Measurements from ENCODE around the gene C20orf144. TPM values are rescaled to one million over a fixed set of nuclear protein-coding genes. Genes with fewer than 3 reads are reported as not detected.
A peak's percentile ranks its signal among the peaks of the same experiment; 100 is the strongest.
"Not testable (repeated sequence)": the region's sequence is repeated elsewhere in the genome, so short reads cannot be mapped to it uniquely, and the experiment has no call there.

Gene C20orf144
- total RNA-seq, result 1 to 10 TPM in 5 of 8 experiments, under 1 TPM in 3; 0.79 to 3.2 (median 1.3) TPM

DNA sequence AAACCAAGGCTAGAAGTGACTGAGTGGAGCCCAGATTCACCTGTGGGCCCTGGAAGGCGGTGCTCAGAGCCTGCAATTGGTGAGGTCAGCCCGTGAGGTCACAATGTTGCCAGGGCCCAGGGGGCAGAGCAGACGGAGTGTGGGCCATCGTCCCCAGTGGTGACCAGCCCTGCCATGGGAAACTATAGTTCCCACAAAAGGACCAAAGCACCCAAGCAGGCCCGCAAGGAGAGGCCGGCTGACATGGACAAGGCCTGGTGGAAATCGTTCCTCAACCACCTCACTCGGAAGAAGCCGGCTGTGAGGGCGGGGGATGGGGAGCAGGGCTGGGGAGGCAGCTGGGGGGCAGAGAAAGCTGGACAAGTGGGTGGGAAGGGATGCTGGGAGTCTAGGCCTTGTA is at the start of gene C20orf144:
C20orf144 (plus strand) TSS at position 156 of the 400 bp plus-strand sequence; CDS start at position 175, 19 bp downstream.
- in situ Hi-C loops (cut with MboI; ENCODE audit: low pct_unique_long_range_greater_than_20kb in 2 of 9, low sequenced_read_pairs in 9 of 9, unreplicated experiment in 9 of 9), result no loop called here
- H3K27ac ChIP-seq, result peak within 1 kb of the TSS; percentile 86 to 92
- peak within 1 kb of the TSS; percentile 55 to 88 (median 79) for H3K4me3 ChIP-seq
- 94 to 100% methylated on average over 1 to 2 of the region's 10 CpGs; no CpG with 5 or more reads in 8 of the 10 experiments for WGBS, 10 experiments
- peaks cover 14 to 27% of the 10 kb centered on the region in 2 donors for H3K4me1 ChIP-seq (replicated peaks in 1 of 2)
- ATAC-seq (replicated peaks in 6 of 8), result no peak

DNA sequence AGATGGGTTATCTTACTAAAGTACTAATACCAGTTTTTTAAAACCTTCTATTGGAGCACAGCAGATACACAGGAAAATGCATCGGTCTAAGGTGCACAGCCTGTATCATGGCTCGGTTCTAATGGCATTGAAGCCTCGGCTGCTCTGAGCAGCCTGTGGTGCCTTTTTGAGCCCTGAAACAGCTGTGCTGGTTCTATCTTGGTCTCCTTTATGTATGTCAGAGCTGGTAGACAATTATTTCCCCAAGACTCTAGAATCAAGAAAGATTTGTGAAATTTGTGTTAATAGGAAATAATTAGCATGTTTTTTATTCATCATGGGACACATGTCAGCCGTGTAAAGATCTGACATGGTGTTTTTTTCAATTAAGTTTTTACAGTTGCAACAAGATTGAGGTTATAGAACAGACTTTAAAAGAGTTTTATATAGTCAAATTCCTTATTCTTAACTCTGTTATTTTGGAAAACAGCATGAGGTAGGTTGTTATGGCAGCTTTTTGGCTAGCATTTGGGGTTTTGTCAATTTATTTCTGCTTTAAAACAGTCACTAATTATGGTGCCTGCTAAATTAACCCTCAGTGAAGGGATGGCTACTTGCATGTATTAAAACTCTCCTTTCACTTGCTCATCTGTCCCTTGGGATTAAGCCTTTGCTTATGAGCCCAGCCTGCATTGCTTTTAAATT is 40.3 kb upstream of the C20orf144 start:
- in situ Hi-C loops (cut with MboI; ENCODE audit: low pct_unique_long_range_greater_than_20kb in 2 of 9, low sequenced_read_pairs in 9 of 9, unreplicated experiment in 9 of 9), result no loop called here
- no peak for ATAC-seq (replicated peaks in 6 of 8)
- Histone ChIP-seq H3K27ac (no peak overlapping the region), H3K4me3 (no peak overlapping the region), H3K4me1 (replicated peaks in 1 of 2) (no peaks in the 10 kb centered on the region)
- WGBS, 10 experiments, result 85 to 100% (median 89%) methylated on average over 1 to 4 of the region's 4 CpGs; no CpG with 5 or more reads in 2 of the 10 experiments

DNA sequence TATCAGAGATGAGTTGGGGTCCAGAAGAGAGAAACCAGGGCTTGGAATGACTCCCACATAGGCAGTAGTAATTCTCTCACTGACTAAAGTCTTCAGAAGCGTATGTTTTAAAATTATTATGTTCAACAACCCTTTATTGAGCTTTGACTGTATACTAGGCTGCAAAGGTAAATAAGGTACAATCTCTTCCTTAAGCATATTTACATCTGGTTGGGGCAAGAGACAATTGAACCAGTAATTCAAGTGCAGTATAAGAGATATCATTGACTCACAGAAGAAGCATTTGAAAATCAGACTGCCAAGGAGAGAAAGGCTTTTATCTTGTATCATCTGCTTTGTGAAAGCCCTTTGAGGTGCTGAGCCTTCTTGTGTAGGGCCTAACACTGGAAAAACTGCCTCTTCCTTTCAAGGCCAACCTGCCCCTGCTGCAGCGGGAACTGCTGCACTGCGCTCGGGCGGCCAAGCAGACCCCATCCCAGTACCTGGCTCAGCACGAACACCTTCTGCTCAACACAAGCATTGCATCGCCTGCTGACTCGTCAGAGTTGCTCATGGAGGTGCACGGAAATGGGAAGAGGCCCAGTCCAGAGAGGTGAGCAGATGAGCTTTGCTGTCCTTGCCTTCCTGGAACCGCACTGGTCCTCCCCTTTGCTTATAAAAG is 39.3 kb upstream of the C20orf144 start:
- Histone ChIP-seq H3K27ac (no peak overlapping the region), H3K4me1 (replicated peaks in 1 of 2) (no peaks in the 10 kb centered on the region), H3K4me3 (no peak overlapping the region)
- ATAC-seq (replicated peaks in 6 of 8), result no peak
- in situ Hi-C loops (cut with MboI; ENCODE audit: low pct_unique_long_range_greater_than_20kb in 2 of 9, low sequenced_read_pairs in 9 of 9, unreplicated experiment in 9 of 9), result no loop called here
- 80 to 100% (median 95%) methylated on average over 1 to 10 of the region's 10 CpGs; no CpG with 5 or more reads in 3 of the 10 experiments for WGBS, 10 experiments

DNA sequence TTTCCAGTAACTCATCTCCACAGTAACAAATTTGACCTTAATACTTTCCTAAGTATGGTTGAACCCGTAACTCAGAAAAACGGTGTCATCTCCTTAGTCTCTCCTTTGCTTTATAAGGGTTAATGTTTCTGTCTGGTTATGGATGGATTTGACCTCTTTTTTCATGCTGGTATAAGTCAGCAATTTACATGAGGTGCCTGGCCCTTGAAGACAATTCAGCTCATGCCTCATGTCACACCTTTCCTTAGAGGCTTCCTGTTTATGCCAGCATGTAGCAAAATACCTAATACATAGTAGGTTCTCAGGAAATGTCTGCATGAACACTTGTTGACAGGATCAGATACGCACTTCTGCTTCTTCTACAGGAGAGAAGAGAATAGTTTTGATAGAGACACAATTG is 37.7 kb upstream of the C20orf144 start:
- H3K4me3 ChIP-seq, result no peak overlapping the region
- no peak overlapping the region for H3K27ac ChIP-seq
- in situ Hi-C loops (cut with MboI; ENCODE audit: low pct_unique_long_range_greater_than_20kb in 2 of 9, low sequenced_read_pairs in 9 of 9, unreplicated experiment in 9 of 9), result no loop called here
- no peak for ATAC-seq (replicated peaks in 6 of 8)
- no peaks in the 10 kb centered on the region for H3K4me1 ChIP-seq (replicated peaks in 1 of 2)
- WGBS, 10 experiments, result 80 to 100% (median 90%) methylated on average over 2 to 3 of the region's 3 CpGs; no CpG with 5 or more reads in 1 of the 10 experiments

DNA sequence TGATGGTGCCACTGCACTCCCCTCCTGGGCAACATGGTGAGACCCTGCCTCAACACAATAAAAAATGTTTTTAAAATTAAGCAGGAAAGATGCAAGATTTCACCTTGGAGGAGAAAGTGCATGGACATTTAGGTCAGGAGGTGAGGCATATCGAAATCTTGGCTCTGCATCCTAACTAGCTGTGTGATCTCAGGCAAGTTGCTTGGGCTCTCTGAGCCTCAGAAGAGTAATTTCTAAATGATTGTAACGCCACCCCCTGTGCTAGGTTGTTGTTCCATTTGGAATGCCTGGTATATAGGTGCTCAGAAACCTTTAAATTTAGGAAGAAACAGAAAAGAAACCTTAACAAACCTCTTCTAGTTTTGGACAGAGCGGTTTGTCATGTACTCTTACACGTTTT is 35.9 kb upstream of the C20orf144 start:
- no peak for ATAC-seq (replicated peaks in 6 of 8)
- Histone ChIP-seq H3K27ac (no peak overlapping the region), H3K4me1 (replicated peaks in 1 of 2) (no peaks in the 10 kb centered on the region), H3K4me3 (no peak overlapping the region)
- WGBS, 10 experiments, result 83 to 100% (median 94%) methylated on average over 1 to 4 of the region's 4 CpGs; no CpG with 5 or more reads in 2 of the 10 experiments
- in situ Hi-C loops (cut with MboI; ENCODE audit: low pct_unique_long_range_greater_than_20kb in 2 of 9, low sequenced_read_pairs in 9 of 9, unreplicated experiment in 9 of 9), result no loop called here

DNA sequence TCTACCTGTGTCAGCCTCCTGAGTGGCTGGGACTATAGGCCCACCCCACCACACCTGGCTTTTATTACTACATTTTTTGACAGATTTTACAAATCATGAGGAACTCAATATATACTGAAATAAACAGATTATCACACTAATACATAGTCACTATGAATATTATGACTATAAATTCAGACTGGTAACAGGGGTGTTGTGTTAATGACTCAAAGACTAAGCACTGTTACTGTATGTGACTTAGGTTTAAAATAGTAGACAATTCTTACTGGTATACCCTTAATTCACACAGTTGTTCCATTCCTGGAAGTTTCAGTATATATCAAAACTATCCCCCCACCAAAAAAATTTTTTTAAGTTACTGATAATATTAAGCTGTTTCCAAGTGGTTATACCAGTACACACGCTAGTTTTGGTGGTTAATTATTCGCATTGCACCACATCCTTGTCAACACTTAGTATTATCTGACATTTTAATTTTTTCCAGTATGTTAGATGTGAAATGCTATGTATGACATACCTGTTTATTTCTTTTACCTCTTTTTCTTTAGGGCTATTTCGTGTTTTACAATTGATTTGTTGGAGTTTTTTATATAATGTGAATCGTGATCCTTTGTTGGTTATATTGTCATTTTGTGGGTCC is 34.4 kb upstream of the C20orf144 start:
- WGBS, 10 experiments, result 90 to 100% (median 94%) methylated on average over 1 to 4 of the region's 4 CpGs
- no peaks in the 10 kb centered on the region for H3K4me1 ChIP-seq (replicated peaks in 1 of 2)
- no peak for ATAC-seq (replicated peaks in 6 of 8)
- no peak overlapping the region for H3K4me3 ChIP-seq
- in situ Hi-C loops (cut with MboI; ENCODE audit: low pct_unique_long_range_greater_than_20kb in 2 of 9, low sequenced_read_pairs in 9 of 9, unreplicated experiment in 9 of 9), result no loop called here
- H3K27ac ChIP-seq, result no peak overlapping the region

DNA sequence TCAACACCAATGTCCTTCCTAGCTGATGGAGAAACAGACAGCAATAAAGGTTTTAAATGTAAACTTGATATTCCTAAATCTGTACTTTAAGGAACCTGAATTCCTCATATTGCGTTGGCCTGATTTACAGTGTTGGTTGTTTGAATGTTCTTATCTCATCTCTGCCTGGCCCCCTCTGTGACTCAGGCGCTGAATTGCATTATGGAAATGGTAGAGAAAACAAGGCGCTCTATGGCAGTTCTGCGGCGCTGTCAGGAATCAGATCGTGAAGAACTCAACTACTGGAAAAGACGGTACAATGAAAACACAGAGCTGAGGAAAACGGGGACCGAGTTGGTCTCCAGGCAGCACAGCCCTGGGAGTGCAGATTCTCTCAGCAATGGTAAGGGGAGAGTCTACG is 32.6 kb upstream of the C20orf144 start:
- in situ Hi-C loops (cut with MboI; ENCODE audit: low pct_unique_long_range_greater_than_20kb in 2 of 9, low sequenced_read_pairs in 9 of 9, unreplicated experiment in 9 of 9), result no loop called here
- Histone ChIP-seq H3K4me3 (no peak overlapping the region), H3K4me1 (replicated peaks in 1 of 2) (no peaks in the 10 kb centered on the region), H3K27ac (no peak overlapping the region)
- WGBS, 10 experiments, result 84 to 100% (median 94%) methylated on average over 1 to 10 of the region's 10 CpGs
- no peak for ATAC-seq (replicated peaks in 6 of 8)

DNA sequence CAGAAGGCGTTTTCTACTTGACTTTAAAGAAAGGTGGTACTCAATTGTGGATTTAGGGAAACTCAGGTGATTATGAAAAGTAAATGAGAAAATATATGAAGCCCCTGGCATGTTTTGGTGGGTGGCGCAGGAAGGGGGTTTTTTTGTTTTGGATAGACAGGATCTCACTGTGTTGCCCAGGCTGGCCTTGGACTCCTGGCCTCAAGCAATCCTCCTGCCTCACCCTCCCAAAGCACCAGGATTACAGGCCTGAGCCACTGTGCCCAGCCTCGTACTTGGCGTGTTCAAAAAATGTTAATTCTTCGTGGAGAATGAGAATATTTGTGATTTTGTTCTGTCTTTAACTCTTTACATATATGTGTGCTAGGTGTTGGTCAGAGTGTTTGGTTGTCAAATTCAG is 32.1 kb upstream of the C20orf144 start:
- H3K27ac ChIP-seq, result no peak overlapping the region
- ATAC-seq (replicated peaks in 6 of 8), result no peak
- in situ Hi-C loops (cut with MboI; ENCODE audit: low pct_unique_long_range_greater_than_20kb in 2 of 9, low sequenced_read_pairs in 9 of 9, unreplicated experiment in 9 of 9), result no loop called here
- 73 to 100% (median 87%) methylated on average over 1 to 5 of the region's 5 CpGs; no CpG with 5 or more reads in 3 of the 10 experiments for WGBS, 10 experiments
- H3K4me1 ChIP-seq (replicated peaks in 1 of 2), result no peaks in the 10 kb centered on the region
- no peak overlapping the region for H3K4me3 ChIP-seq

DNA sequence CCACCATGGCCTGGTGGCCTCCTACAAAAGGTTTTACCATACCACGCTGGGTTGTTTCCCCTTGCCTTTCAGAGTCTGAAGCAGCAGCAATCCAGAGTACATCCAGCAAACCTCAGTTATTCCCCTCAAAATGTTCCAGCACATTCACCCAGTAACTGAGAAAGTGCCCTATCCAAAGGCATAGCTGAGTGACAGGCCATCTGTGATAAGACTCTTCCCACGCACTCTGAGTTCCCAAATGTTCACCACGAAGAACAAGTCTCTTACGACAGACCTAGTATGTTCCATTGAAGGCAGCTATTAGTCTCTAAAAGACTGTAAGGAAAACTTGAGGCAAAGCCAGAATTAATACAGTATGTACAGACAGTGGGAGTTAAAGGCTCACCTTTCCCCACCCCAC is 31.6 kb upstream of the C20orf144 start:
- in situ Hi-C loops (cut with MboI; ENCODE audit: low pct_unique_long_range_greater_than_20kb in 2 of 9, low sequenced_read_pairs in 9 of 9, unreplicated experiment in 9 of 9), result no loop called here
- WGBS, 10 experiments, result 78 to 100% (median 100%) methylated on average over 1 to 3 of the region's 4 CpGs; no CpG with 5 or more reads in 4 of the 10 experiments
- Histone ChIP-seq H3K4me1 (replicated peaks in 1 of 2) (no peaks in the 10 kb centered on the region), H3K4me3 (no peak overlapping the region), H3K27ac (no peak overlapping the region)
- ATAC-seq (replicated peaks in 6 of 8), result no peak

DNA sequence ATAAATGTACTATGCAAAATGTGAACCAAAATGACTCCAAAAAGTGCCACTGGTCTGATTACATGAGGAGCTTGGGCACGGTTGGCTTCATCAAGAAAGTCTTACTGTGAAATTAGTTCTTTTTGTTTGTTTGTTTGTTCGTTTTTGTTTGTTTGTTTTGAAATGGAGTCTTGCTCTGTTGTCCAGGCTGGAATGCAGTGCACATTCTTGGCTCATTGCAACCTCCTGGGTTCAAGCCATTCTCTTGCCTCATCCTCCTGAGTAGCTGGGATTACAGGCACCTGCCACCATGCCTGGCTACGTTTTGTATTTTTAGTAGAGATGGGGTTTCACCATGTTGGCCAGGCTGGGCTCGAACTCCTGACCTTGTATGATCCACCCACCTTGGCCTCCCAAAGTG is 30.2 kb upstream of the C20orf144 start:
- in situ Hi-C loops (cut with MboI; ENCODE audit: low pct_unique_long_range_greater_than_20kb in 2 of 9, low sequenced_read_pairs in 9 of 9, unreplicated experiment in 9 of 9); H3K4me3 ChIP-seq: not testable (repeated sequence)
- 50 to 92% (median 80%) methylated on average over 1 to 4 of the region's 4 CpGs; no CpG with 5 or more reads in 3 of the 10 experiments for WGBS, 10 experiments

DNA sequence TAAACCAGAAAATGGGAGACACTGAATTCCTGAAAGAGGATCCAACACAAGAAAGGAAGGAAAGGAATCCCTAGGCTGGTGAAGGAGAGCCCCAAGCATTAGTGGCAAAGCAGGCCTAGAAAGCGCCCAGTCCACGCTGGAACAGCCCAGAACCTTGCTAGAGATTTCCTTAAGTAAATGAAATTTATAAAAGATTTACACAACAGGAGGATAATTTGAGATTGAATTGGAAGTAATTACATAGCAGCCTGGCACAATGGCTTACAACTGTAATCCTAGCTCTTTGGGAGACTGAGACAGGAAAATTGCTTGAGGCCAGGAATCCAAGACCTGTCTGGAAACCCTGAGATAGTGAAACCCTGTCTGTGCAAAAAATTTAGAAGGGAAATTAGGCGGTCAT is 26.8 kb upstream of the C20orf144 start:
- ATAC-seq (replicated peaks in 6 of 8), result no peak
- no peak overlapping the region for H3K27ac ChIP-seq
- no peak overlapping the region for H3K4me3 ChIP-seq
- in situ Hi-C loops (cut with MboI; ENCODE audit: low pct_unique_long_range_greater_than_20kb in 2 of 9, low sequenced_read_pairs in 9 of 9, unreplicated experiment in 9 of 9), result no loop called here
- no peaks in the 10 kb centered on the region for H3K4me1 ChIP-seq (replicated peaks in 1 of 2)
- 80 to 100% (median 98%) methylated on average over 1 to 3 of the region's 3 CpGs; no CpG with 5 or more reads in 2 of the 10 experiments for WGBS, 10 experiments

More for the DNA sequence above, 30.2 kb upstream of the C20orf144 start:
- H3K4me1 ChIP-seq (replicated peaks in 1 of 2); ATAC-seq (replicated peaks in 6 of 8); H3K27ac ChIP-seq: not testable (repeated sequence)

DNA sequence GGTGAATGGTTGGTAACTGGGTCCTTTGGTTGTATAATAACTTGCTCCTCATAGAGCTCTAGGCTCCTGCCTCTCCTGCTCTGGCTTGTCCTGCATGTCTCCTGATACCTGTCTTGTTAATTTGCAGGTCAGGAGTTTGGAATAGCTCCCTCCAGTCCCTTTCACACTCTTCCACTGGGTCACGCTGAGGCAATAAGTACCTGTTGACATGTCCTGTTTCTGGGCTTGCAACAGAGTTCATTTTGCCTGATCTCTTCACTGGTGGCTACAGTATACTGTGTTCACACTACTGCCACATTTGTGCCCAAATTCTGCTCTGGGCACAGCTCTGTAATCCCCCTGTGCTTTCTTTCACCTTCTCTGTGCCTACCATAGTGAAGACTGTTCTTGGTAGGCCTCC is 25.4 kb upstream of the C20orf144 start:
- no peak for ATAC-seq (replicated peaks in 6 of 8)
- 100% methylated on average over 1 of the region's 1 CpG; no CpG with 5 or more reads in 6 of the 10 experiments for WGBS, 10 experiments
- in situ Hi-C loops (cut with MboI; ENCODE audit: low pct_unique_long_range_greater_than_20kb in 2 of 9, low sequenced_read_pairs in 9 of 9, unreplicated experiment in 9 of 9), result no loop called here
- no peak overlapping the region for H3K4me3 ChIP-seq
- no peak overlapping the region for H3K27ac ChIP-seq
- no peaks in the 10 kb centered on the region for H3K4me1 ChIP-seq (replicated peaks in 1 of 2)

DNA sequence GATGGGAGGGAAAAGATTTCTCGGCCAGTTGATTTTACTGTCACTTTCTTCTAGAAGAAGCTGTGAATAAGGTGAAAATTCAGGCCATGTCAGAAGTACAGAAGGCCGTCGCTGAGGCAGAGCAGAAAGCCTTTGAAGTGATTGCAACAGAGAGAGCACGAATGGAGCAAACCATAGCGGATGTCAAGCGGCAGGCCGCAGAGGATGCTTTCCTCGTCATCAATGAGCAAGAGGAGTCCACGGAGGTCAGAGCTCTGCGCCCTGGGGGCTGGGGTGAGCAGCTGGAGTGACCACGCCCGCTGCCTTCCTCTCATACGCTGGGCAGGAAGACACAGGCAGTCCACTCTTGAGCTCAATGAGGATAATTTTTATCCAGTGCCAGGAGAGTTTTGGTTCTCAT is 21.8 kb upstream of the C20orf144 start:
- Histone ChIP-seq H3K4me3 (no peak overlapping the region), H3K27ac (no peak overlapping the region), H3K4me1 (replicated peaks in 1 of 2) (no peaks in the 10 kb centered on the region)
- WGBS, 10 experiments, result 75 to 100% (median 83%) methylated on average over 1 to 10 of the region's 13 CpGs; no CpG with 5 or more reads in 1 of the 10 experiments
- no peak for ATAC-seq (replicated peaks in 6 of 8)
- in situ Hi-C loops (cut with MboI; ENCODE audit: low pct_unique_long_range_greater_than_20kb in 2 of 9, low sequenced_read_pairs in 9 of 9, unreplicated experiment in 9 of 9), result loop anchor here in 1 of 9 experiments (10.0 kb wide), 1 partner anchor 185 kb away; no protein-coding TSS in a partner anchor
